ENCODE results near the gene SPATA21. TPM values are rescaled to one million over a fixed set of nuclear protein-coding genes. Genes with fewer than 3 reads are reported as not detected.
"Not testable (repeated sequence)": the region's sequence is repeated elsewhere in the genome, so short reads cannot be mapped to it uniquely, and the experiment has no call there.

Gene SPATA21
- under 1 TPM; 0.04 to 0.37 (median 0.30) TPM for polyA plus RNA-seq (ENCODE audit: insufficient read length in 3 of 3)
- long read RNA-seq, donor 1: 0 reads
- long read RNA-seq, donor 2, partial matches to known transcripts: 50 of 50 reads
- long read RNA-seq, donor 2, other reads (novel, unspliced or antisense): 0 of 50 reads
- long read RNA-seq, donor 3: 0 reads
- long read RNA-seq, donor 4: 0 reads
- long read RNA-seq, donor 5, partial matches to known transcripts: 23 of 23 reads
- long read RNA-seq, donor 5, other reads (novel, unspliced or antisense): 0 of 23 reads
- long read RNA-seq, donor 6: 0 reads
- long read RNA-seq, donor 7, partial matches to known transcripts: 161 of 195 reads
- long read RNA-seq, donor 7, other reads (novel, unspliced or antisense): 34 of 195 reads
- long read RNA-seq, donor 8, partial matches to known transcripts: 39 of 73 reads
- long read RNA-seq, donor 8, other reads (novel, unspliced or antisense): 34 of 73 reads
- long read RNA-seq, donor 9: 0 reads
- long read RNA-seq, donor 10: 0 reads
- long read RNA-seq, donor 11: 0 reads
- long read RNA-seq, donor 12, partial matches to known transcripts: 47 of 54 reads
- long read RNA-seq, donor 12, other reads (novel, unspliced or antisense): 7 of 54 reads
- long read RNA-seq, donor 13, partial matches to known transcripts: 20 of 69 reads
- long read RNA-seq, donor 13, other reads (novel, unspliced or antisense): 49 of 69 reads
- long read RNA-seq, donor 14: 0 reads
- long read RNA-seq, donor 15: 0 reads
- long read RNA-seq, donor 16: 0 reads

GRCh38 chr1:16436946-16437474, at the start of gene SPATA21:
Gene SPATA21, minus strand, starts transcription at chr1:16437424. Its CDS starts 6,053 bp downstream, at chr1:16431371.
- no peak for DNase-seq

- DNase-seq: not testable (repeated sequence)
Measured at GRCh38 chr1:16487011-16487410, 49.8 kb upstream of the SPATA21 start.

GRCh38 chr1:16486316-16486715, 49.1 kb upstream of the SPATA21 start:
- not testable (repeated sequence) for DNase-seq

- no peak for DNase-seq
Measured at GRCh38 chr1:16484931-16485330, 47.7 kb upstream of the SPATA21 start.

- DNase-seq: no peak
Measured at GRCh38 chr1:16484501-16484835, 47.2 kb upstream of the SPATA21 start.

GRCh38 chr1:16483639-16484500, 46.6 kb upstream of the SPATA21 start:
- not testable (repeated sequence) for DNase-seq

GRCh38 chr1:16483146-16483545, 45.9 kb upstream of the SPATA21 start:
- not testable (repeated sequence) for DNase-seq

- no peak for DNase-seq
Measured at GRCh38 chr1:16478091-16478490, 40.9 kb upstream of the SPATA21 start.

GRCh38 chr1:16475771-16476770, 38.8 kb upstream of the SPATA21 start:
- DNase-seq: not testable (repeated sequence)

GRCh38 chr1:16474891-16475290, 37.7 kb upstream of the SPATA21 start:
- not testable (repeated sequence) for DNase-seq

- peak; percentile 21 for DNase-seq
Measured at GRCh38 chr1:16474166-16474800, 37.1 kb upstream of the SPATA21 start.

- DNase-seq: no peak
Measured at GRCh38 chr1:16468558-16468957, 31.3 kb upstream of the SPATA21 start.

- no peak for DNase-seq
Measured at GRCh38 chr1:16464917-16465625, 27.8 kb upstream of the SPATA21 start.

GRCh38 chr1:16462773-16463330, 25.6 kb upstream of the SPATA21 start:
- no peak for DNase-seq

GRCh38 chr1:16461681-16462080, 24.5 kb upstream of the SPATA21 start:
- no peak for DNase-seq

GRCh38 chr1:16459352-16459925, 22.2 kb upstream of the SPATA21 start:
- DNase-seq: no peak

- no peak for DNase-seq
Measured at GRCh38 chr1:16458831-16459230, 21.6 kb upstream of the SPATA21 start.

GRCh38 chr1:16456151-16456550, 18.9 kb upstream of the SPATA21 start:
- DNase-seq: not testable (repeated sequence)

- not testable (repeated sequence) for DNase-seq
Measured at GRCh38 chr1:16454909-16455308, 17.7 kb upstream of the SPATA21 start.
